K562 (cell line): Measurements from ENCODE around the gene ZKSCAN3. TPM values are rescaled to one million over a fixed set of nuclear protein-coding genes. Genes with fewer than 3 reads are reported as not detected.

Source experiments
- BDP1 ChIP-seq: IDR thresholded peaks from 3 replicates; pipeline ENCODE4 v1.6.1; 2011; ENCODE audit not compliant: insufficient read length, insufficient read depth
- C11orf30 ChIP-seq: fragments of 450-650 bp; IDR thresholded peaks from 2 replicates; pipeline ENCODE4 v1.6.1; 2016; ENCODE audit warnings: low read depth, mild to moderate bottlenecking
- FOXJ2 ChIP-seq: fragments of 200-800 bp; sonication (Bioruptor generic); IDR thresholded peaks from 2 replicates; pipeline ENCODE4 v1.6.1; 2016; ENCODE audit warnings: missing genetic modification characterization, missing compliant biosample characterization
- IFI16 ChIP-seq: fragments of 250-450 bp; sonication (Bioruptor Pico); IDR thresholded peaks from 2 replicates; pipeline ENCODE4 v2.1.2; 2022; ENCODE audit warnings: mild to moderate bottlenecking, inconsistent platforms
- KAT8 ChIP-seq: fragments of 450-650 bp; IDR thresholded peaks from 2 replicates; pipeline ENCODE4 v1.6.1; 2016; ENCODE audit warnings: low read depth, mild to moderate bottlenecking
- PHF8 ChIP-seq: fragments of 200-600 bp; sonication (generic); IDR thresholded peaks from 2 replicates; pipeline ENCODE4 v1.6.1; 2012; ENCODE audit warnings: mixed run types, mild to moderate bottlenecking, inconsistent platforms, low read length, moderate library complexity, borderline replicate concordance
- SMAD1 ChIP-seq: fragments of 150-350 bp; IDR thresholded peaks from 2 replicates; pipeline ENCODE4 v1.6.1; 2014; ENCODE audit warnings: low read length, low read depth; ENCODE audit not compliant: partially characterized antibody
- SPI1 ChIP-seq: IDR thresholded peaks from 2 replicates; pipeline ENCODE4 v1.6.1; 2011; ENCODE audit warnings: low read depth, low read length, control low read depth, borderline replicate concordance
- TAF9B ChIP-seq: fragments of 450-650 bp; IDR thresholded peaks from 2 replicates; pipeline ENCODE4 v1.6.1; 2018; ENCODE audit warnings: mild to moderate bottlenecking; ENCODE audit not compliant: partially characterized antibody
- TRIM24 ChIP-seq, 2 experiments: fragments of 450-650 bp; IDR thresholded peaks; 2 replicates each; pipeline ENCODE4 v1.6.1; 2016
- TSC22D4 ChIP-seq: fragments of 450-650 bp; IDR thresholded peaks from 2 replicates; pipeline ENCODE4 v1.6.1; 2016; ENCODE audit warnings: missing genetic modification characterization, missing biosample characterization, control low read depth
- ZNF134 ChIP-seq: fragments of 250-450 bp; sonication (Bioruptor Pico); conservative IDR thresholded peaks from 2 replicates; pipeline ENCODE4 v1.4.0; 2020
- ZNF696 ChIP-seq: fragments of 250-450 bp; sonication (Bioruptor Pico); conservative IDR thresholded peaks from 2 replicates; pipeline ENCODE4 v1.4.0; 2020; ENCODE audit warnings: mild to moderate bottlenecking, moderate library complexity
- polyA plus RNA-seq, 8 experiments: library from polyadenylated mRNA; depleted of rRNA in 4 of 8; stranded (reverse) in 5 of 8; unstranded in 3 of 8; fragments of >200 nt; fragmentation: Nextera tagmentation in 2 of 8; fragmentation: Illumina TruSeq in 1 of 8; extraction: Ambion mirVana in 2 of 8; extraction: Trizol in 1 of 8; gene quantifications; 2 replicates each; pipeline versions ENCODE4 v1.2.1 to v1.2.3, GENCODE V29; 2011 to 2014; ENCODE audit warnings: inconsistent platforms in 1 of 8, missing spikeins in 1 of 8
- total RNA-seq, 7 experiments: library from RNA; depleted of rRNA in 6 of 7; stranded (reverse); fragments of >200 nt in 6 of 7; fragmentation: Illumina TruSeq in 2 of 7; extraction: Trizol in 2 of 7; gene quantifications; 2 replicates each; pipeline versions ENCODE4 v1.2.1 to v1.2.3, GENCODE V29; 2011 to 2021; ENCODE audit warnings: low replicate concordance in 1 of 7
- TF ChIP-seq, protein P1 (sequence below): sonication (generic); IDR thresholded peaks from 2 replicates; pipeline ENCODE4 v1.6.1; 2016
- TF ChIP-seq, protein P2 (sequence below): IDR thresholded peaks from 2 replicates; pipeline ENCODE4 v1.6.1; 2014; ENCODE audit warnings: antibody characterized with exemption
- TF ChIP-seq, protein P3 (sequence below): fragments of 150-350 bp; conservative IDR thresholded peaks from 2 replicates; pipeline ENCODE4 v1.6.1; 2014; ENCODE audit warnings: low read length
- TF ChIP-seq, protein P4 (sequence below), 2 experiments: IDR thresholded peaks in 1 of 2; conservative IDR thresholded peaks in 1 of 2; 2 replicates each; pipeline ENCODE4 v1.6.1; 2016; ENCODE audit warnings: low read depth in 2 of 2, mild to moderate bottlenecking in 1 of 2, missing compliant biosample characterization in 1 of 2, missing genetic modification characterization in 1 of 2, moderate library complexity in 1 of 2
- TF ChIP-seq, protein P5 (sequence below), 3 experiments: fragments of 200-800 bp in 1 of 3; sonication (Bioruptor generic) in 1 of 3; sonication (generic) in 1 of 3; formaldehyde crosslinking in 1 of 3; IDR thresholded peaks; 2 replicates each; pipeline versions ENCODE4 v1.6.1 to v1.8.0; 2016 to 2022; ENCODE audit warnings: mild to moderate bottlenecking in 2 of 3, missing compliant biosample characterization in 2 of 3, missing genetic modification characterization in 2 of 3, missing genetic modification reagents in 1 of 3

The ZKSCAN3 gene
- total and polyA plus RNA-seq, 9 of the 15 experiments (the other 6 are each of a cell fraction or from before 2014, with no cell fraction given): 3.0 to 12.4 (median 10.2) TPM

DNA sequence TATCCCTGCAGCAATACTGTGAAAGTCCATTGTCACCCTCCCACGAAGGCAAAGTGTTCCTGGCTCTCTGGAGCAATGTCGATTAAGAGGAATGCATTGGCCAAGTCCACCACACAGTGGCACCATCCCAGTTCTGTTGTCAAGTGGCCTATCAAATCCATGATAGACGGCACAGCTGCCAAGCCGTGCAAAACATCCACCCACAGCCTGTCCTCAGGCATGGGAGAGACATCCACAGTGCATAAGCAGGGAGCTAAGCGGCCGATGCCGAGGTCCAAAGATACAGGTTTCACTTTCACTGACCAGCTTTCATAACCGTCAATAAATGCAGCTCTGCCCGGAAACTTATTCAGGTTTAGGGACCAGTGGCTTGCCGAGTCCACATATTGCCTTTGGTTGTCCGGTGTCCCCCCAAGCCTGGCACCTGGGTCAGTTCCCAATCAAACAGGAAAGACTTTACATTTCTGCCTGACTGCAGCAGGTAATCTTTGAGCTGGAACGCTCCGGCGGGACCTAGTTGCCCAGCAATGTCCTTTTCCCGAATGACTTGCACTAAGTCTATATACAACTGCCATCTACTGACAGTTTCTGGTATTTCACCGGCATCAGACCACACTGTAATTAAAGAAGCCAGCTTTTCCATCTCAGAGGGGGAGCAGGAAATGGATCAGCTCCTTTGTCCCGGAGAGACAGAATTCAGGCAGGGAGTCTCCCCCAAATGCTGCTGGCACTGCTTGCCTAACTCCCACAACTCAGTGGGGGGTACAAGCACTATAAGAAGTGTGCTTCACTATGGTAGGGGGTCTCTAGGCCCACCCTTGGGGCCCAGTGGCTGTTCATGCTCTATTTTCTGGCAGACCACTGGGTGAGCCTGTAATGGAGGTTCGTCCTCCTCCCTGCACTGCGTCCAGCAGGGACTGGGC is 6.3 kb downstream of the ZKSCAN3 start (continued):
- TF ChIP-seq, protein P1, sequence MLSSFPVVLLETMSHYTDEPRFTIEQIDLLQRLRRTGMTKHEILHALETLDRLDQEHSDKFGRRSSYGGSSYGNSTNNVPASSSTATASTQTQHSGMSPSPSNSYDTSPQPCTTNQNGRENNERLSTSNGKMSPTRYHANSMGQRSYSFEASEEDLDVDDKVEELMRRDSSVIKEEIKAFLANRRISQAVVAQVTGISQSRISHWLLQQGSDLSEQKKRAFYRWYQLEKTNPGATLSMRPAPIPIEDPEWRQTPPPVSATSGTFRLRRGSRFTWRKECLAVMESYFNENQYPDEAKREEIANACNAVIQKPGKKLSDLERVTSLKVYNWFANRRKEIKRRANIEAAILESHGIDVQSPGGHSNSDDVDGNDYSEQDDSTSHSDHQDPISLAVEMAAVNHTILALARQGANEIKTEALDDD: peak; percentile 88
- no peak for TF ChIP-seq FOXJ2 (tag)
- TF ChIP-seq, protein P2, sequence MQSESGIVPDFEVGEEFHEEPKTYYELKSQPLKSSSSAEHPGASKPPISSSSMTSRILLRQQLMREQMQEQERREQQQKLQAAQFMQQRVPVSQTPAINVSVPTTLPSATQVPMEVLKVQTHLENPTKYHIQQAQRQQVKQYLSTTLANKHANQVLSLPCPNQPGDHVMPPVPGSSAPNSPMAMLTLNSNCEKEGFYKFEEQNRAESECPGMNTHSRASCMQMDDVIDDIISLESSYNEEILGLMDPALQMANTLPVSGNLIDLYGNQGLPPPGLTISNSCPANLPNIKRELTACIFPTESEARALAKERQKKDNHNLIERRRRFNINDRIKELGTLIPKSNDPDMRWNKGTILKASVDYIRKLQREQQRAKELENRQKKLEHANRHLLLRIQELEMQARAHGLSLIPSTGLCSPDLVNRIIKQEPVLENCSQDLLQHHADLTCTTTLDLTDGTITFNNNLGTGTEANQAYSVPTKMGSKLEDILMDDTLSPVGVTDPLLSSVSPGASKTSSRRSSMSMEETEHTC: no peak
- peak; percentile 63 for TF ChIP-seq C11orf30
- TF ChIP-seq SMAD1: no peak
- TF ChIP-seq KAT8: no peak
- TF ChIP-seq, protein P3, sequence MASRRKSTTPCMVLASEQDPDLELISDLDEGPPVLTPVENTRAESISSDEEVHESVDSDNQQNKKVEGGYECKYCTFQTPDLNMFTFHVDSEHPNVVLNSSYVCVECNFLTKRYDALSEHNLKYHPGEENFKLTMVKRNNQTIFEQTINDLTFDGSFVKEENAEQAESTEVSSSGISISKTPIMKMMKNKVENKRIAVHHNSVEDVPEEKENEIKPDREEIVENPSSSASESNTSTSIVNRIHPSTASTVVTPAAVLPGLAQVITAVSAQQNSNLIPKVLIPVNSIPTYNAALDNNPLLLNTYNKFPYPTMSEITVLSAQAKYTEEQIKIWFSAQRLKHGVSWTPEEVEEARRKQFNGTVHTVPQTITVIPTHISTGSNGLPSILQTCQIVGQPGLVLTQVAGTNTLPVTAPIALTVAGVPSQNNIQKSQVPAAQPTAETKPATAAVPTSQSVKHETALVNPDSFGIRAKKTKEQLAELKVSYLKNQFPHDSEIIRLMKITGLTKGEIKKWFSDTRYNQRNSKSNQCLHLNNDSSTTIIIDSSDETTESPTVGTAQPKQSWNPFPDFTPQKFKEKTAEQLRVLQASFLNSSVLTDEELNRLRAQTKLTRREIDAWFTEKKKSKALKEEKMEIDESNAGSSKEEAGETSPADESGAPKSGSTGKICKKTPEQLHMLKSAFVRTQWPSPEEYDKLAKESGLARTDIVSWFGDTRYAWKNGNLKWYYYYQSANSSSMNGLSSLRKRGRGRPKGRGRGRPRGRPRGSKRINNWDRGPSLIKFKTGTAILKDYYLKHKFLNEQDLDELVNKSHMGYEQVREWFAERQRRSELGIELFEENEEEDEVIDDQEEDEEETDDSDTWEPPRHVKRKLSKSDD: no peak
- peak; percentile 28; the same call in 1 of the 2 replicates for TF ChIP-seq PHF8
- no peak for TF ChIP-seq TAF9B
- TF ChIP-seq, protein P4, sequence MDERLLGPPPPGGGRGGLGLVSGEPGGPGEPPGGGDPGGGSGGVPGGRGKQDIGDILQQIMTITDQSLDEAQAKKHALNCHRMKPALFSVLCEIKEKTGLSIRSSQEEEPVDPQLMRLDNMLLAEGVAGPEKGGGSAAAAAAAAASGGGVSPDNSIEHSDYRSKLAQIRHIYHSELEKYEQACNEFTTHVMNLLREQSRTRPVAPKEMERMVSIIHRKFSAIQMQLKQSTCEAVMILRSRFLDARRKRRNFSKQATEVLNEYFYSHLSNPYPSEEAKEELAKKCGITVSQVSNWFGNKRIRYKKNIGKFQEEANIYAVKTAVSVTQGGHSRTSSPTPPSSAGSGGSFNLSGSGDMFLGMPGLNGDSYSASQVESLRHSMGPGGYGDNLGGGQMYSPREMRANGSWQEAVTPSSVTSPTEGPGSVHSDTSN (CRISPR knock-in tag; IDR thresholded peaks at IDR 0.05; ENCODE audit: low read depth): no peak
- TF ChIP-seq, protein P4 (tag; conservative IDR thresholded peaks at IDR 0.05; ENCODE audit: low read depth): peak; percentile 46; the same call in 1 of the 2 replicates
- TF ChIP-seq IFI16: no peak
- TF ChIP-seq ZNF696 (CRISPR knock-in tag): no peak
- TF ChIP-seq TRIM24 (IDR thresholded peaks at IDR 0.05): no peak
- TF ChIP-seq, protein P5, sequence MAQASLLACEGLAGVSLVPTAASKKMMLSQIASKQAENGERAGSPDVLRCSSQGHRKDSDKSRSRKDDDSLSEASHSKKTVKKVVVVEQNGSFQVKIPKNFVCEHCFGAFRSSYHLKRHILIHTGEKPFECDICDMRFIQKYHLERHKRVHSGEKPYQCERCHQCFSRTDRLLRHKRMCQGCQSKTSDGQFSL (CRISPR knock-in tag; IDR thresholded peaks at IDR 0.05): peak; percentile 70
- TF ChIP-seq, protein P5 (tag; IDR thresholded peaks at IDR 0.05): no peak
- no peak for TF ChIP-seq ZNF134 (CRISPR knock-in tag)
- TF ChIP-seq SPI1: no peak
- no peak for TF ChIP-seq BDP1
- no peak for TF ChIP-seq TSC22D4
